ENCODE results near the gene SYP.

SYP gene

GRCh38 chrX:49188468-49189076 lies 11.4 kb downstream of the SYP start (continued):
- peak; percentile 60 for TF ChIP-seq WT1 (tag by site-specific recombination; IDR thresholded peaks at IDR 0.05)
- no peak for TF ChIP-seq ZNF140 (tag by site-specific recombination; IDR thresholded peaks at IDR 0.05)
- TF ChIP-seq KLF16 (tag by site-specific recombination; IDR thresholded peaks at IDR 0.05): no peak
- TF ChIP-seq ZNF624 (tag by site-specific recombination; IDR thresholded peaks at IDR 0.05): no peak
- no peak for TF ChIP-seq ATF2 (tag by site-specific recombination; IDR thresholded peaks at IDR 0.05; ENCODE audit: low read depth)
- TF ChIP-seq TRIM28 (IDR thresholded peaks at IDR 0.05; ENCODE audit: borderline replicate concordance, low read length): no peak
- no peak for TF ChIP-seq ZSCAN16 (tag by site-specific recombination; IDR thresholded peaks at IDR 0.05)
- no peak for TF ChIP-seq ZNF629 (tag by site-specific recombination; IDR thresholded peaks at IDR 0.05)
- no peak for TF ChIP-seq ZNF23 (tag by site-specific recombination; IDR thresholded peaks at IDR 0.05; ENCODE audit: borderline replicate concordance)
- 0 out of 2 replicates have a peak, but pooled peaks have one; percentile 35 for TF ChIP-seq PATZ1 (tag by site-specific recombination; IDR thresholded peaks at IDR 0.05)
- no peak for TF ChIP-seq ZNF530 (tag by site-specific recombination; IDR thresholded peaks at IDR 0.05; ENCODE audit: low read depth)
- no peak for TF ChIP-seq ZNF138 (tag by site-specific recombination; IDR thresholded peaks at IDR 0.05; ENCODE audit: borderline replicate concordance)

GRCh38 chrX:49187526-49187925 lies 12.5 kb downstream of the SYP start:
- H3K4me1 ChIP-seq (ENCODE audit: control insufficient read depth, insufficient read depth, low read length): peaks cover 2% of the 10 kb centered on the region; the same call in 1 of the 2 replicates
- ChIA-PET POLR2A (no interaction called here), CTCF (no interaction called here)
- no peak overlapping the region for H3K27ac ChIP-seq (ENCODE audit: extremely low read depth, low read depth, low read length)
- H3K4me3 ChIP-seq (ENCODE audit: low read depth, low read length): no peak overlapping the region
- peaks cover 8 to 10% of the 10 kb centered on the region in 2 experiments; a peak in 2 of 3 replicates for H3K36me3 ChIP-seq (ENCODE audit: control insufficient read depth in 2 of 2, insufficient read depth in 1 of 2, low read length in 2 of 2)
- no peaks in the 10 kb centered on the region for H3K9me3 ChIP-seq (ENCODE audit: control insufficient read depth, insufficient read depth, low read depth, low read length)
- no peak for TF ChIP-seq ZNF692 (tag by site-specific recombination; IDR thresholded peaks at IDR 0.05)
- TF ChIP-seq ZNF16 (tag by site-specific recombination; IDR thresholded peaks at IDR 0.05; ENCODE audit: low read depth): no peak
- TF ChIP-seq ZNF19 (tag by site-specific recombination; IDR thresholded peaks at IDR 0.05; ENCODE audit: low read depth): no peak
- TF ChIP-seq KLF8 (tag by site-specific recombination; IDR thresholded peaks at IDR 0.05): no peak
- no peak for TF ChIP-seq ZNF76 (tag by site-specific recombination; IDR thresholded peaks at IDR 0.05; ENCODE audit: borderline replicate concordance, low read depth)
- no peak for TF ChIP-seq BCL6B (tag by site-specific recombination; IDR thresholded peaks at IDR 0.05)
- TF ChIP-seq TCF7L2 (IDR thresholded peaks at IDR 0.05; ENCODE audit: borderline replicate concordance, low read depth, low read length): no peak
- TF ChIP-seq KLF1 (tag by site-specific recombination; IDR thresholded peaks at IDR 0.05): no peak
- no peak for TF ChIP-seq ZNF549 (tag by site-specific recombination; IDR thresholded peaks at IDR 0.05)
- TF ChIP-seq ZNF18 (tag by site-specific recombination; IDR thresholded peaks at IDR 0.05): no peak
- TF ChIP-seq ZNF621 (tag by site-specific recombination; IDR thresholded peaks at IDR 0.05): no peak
- no peak for TF ChIP-seq ZNF792 (tag by site-specific recombination; IDR thresholded peaks at IDR 0.05)
- no peak for TF ChIP-seq REST (tag by site-specific recombination; IDR thresholded peaks at IDR 0.05)
- no peak for TF ChIP-seq ZNF239 (tag by site-specific recombination; IDR thresholded peaks at IDR 0.05)
- no peak for TF ChIP-seq BCL11A (tag by site-specific recombination; IDR thresholded peaks at IDR 0.05; ENCODE audit: low read depth)
